NB4 (cell line): ENCODE data around the gene ZNF341.

Experiments used
- MAX ChIP-seq: IDR thresholded peaks from 2 replicates; pipeline ENCODE4 v1.6.1; 2011; ENCODE audit warnings: low read depth, low read length
- MYC ChIP-seq: IDR thresholded peaks from 2 replicates; pipeline ENCODE4 v1.6.1; 2011; ENCODE audit warnings: low read depth, low read length
- POLR2A ChIP-seq: IDR thresholded peaks from 2 replicates; pipeline ENCODE4 v1.6.1; 2011; ENCODE audit warnings: mild to moderate bottlenecking; ENCODE audit not compliant: insufficient read length; ENCODE audit errors: extremely low read depth
- TF ChIP-seq, protein P1 (sequence below): IDR thresholded peaks from one replicate; pipeline ENCODE4 v1.5.1; 2012; ENCODE audit warnings: low read depth, low read length

DNA sequence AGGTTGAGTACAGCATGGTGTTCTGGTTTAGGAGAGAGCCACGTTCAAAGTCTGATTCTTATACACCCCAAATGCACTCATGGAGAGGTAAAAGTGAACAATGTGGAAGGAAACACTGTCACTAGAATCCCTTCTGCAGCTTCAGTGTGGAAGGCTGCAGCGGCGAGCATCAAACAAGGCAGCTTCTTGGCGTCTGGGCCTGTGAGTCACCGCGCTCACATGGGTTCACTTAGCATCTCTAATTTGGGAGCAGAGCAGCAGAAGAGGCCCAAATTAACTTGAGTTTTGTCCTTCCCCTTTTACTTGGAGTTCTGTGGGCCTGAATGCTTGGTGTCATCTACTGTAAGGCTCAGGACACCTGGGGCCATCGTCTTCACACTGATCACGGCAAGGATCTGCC, 34.7 kb upstream of the ZNF341 start:
- TF ChIP-seq, protein P1, sequence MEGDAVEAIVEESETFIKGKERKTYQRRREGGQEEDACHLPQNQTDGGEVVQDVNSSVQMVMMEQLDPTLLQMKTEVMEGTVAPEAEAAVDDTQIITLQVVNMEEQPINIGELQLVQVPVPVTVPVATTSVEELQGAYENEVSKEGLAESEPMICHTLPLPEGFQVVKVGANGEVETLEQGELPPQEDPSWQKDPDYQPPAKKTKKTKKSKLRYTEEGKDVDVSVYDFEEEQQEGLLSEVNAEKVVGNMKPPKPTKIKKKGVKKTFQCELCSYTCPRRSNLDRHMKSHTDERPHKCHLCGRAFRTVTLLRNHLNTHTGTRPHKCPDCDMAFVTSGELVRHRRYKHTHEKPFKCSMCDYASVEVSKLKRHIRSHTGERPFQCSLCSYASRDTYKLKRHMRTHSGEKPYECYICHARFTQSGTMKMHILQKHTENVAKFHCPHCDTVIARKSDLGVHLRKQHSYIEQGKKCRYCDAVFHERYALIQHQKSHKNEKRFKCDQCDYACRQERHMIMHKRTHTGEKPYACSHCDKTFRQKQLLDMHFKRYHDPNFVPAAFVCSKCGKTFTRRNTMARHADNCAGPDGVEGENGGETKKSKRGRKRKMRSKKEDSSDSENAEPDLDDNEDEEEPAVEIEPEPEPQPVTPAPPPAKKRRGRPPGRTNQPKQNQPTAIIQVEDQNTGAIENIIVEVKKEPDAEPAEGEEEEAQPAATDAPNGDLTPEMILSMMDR: no peak
- no peak for TF ChIP-seq POLR2A
- TF ChIP-seq MYC: no peak
- no peak for TF ChIP-seq MAX
